GM10847 (cell line): ENCODE data around the gene C1QC.

Source experiments
- POLR2A ChIP-seq: IDR thresholded peaks from 2 replicates; pipeline ENCODE4 v1.6.1; 2011; ENCODE audit not compliant: insufficient read length; ENCODE audit errors: extremely low read depth

C1QC gene

DNA sequence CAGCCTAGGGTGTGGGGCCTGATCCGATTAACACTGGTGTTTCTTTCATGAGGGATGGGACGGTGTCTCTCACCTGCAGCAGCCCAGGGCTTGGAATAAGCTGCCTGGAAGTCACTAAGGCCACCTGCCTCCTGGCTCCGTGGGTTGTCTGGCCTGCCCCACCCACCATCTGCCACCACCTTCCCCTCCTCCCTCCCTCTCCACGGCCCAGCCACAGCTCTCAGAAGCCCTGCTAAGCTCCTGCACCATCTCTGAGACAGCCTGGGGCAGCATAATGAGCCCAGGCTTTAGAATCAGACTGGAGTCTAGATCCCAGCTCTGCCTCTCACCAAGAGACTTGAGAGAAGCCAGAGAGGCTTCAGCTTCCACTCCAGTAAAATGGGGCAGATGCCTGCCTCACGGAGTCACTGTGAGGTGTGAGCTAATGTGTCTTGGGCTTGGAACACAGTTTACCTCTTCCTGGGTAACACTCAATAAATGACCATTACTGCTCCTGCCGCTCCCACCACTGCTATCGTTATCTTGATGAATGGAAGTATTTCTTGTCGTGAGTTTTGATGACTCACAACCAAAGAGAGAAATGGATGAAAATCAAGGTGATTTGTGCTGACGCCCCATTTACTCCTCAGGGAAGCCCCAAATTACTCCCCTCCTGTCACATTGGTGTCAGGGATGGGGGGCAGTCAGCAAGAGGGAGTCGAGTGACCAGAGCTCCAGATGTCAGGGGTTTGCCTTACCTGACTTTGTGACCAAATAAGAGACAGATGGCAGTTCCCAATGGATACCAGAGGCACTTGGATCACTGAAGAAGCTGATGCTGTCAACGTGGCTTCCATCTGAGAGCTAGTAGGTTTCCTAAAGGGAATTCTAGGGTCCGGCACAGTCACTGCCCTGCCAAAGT, 30.5 kb upstream of the C1QC start:
- TF ChIP-seq POLR2A, result no peak

DNA sequence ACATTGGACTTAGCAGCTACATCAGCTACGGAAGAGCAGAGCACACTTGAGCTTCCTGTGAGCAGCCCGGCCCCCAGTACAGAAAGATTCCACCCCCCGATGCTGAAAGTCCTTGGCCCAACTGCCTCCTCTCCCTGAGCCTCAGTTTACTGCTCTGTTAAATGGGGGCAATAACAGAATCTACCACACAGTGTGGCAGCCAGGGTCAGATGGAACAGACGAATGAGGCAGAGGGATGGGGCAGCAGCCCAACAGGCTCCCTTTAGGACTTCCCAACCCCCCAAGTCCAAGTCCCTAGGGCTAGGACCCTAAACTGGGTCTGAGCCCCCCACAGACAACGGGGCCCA, 29.9 kb upstream of the C1QC start:
- TF ChIP-seq POLR2A, result no peak

DNA sequence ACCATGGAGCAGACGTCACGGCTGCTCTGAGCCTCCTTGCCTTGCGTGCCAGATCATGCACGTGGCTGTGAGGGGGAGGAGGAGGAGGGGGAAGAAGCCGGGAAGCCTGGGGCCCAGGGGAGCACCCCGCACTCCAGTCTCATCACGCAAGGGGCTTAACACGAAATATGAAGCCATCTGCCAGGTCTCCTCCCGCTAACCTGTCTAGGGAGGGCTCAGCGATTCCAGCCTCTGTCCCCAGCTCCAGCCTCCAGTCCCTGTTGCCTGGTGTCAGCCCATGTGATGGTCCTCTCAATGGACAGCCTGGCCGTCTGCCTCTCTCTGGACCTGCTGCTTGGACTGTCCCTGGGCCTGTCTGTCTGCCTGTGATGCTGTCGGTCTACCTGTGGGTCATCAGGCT, 29.5 kb upstream of the C1QC start:
- TF ChIP-seq POLR2A, result no peak

DNA sequence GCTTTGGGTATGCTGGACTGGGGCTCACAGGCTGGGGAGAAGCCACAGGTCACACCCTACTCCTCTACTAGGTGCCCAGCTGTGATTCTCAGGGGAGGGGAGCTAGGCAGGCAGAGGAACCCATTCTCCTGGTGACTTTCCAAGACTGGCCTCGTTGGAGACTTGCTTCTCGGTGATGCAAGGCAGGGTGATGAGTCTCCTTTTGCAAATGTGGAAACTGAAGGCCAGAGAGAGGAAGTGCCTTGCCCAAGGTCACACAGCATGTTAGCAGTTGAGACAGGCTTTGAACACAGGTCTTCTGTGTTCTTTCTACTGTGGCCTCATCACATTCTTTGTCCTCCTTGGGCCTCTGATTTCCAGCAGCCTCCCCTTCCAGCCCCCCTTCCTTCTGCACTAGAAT, 27.5 kb upstream of the C1QC start:
- TF ChIP-seq POLR2A, result no peak

DNA sequence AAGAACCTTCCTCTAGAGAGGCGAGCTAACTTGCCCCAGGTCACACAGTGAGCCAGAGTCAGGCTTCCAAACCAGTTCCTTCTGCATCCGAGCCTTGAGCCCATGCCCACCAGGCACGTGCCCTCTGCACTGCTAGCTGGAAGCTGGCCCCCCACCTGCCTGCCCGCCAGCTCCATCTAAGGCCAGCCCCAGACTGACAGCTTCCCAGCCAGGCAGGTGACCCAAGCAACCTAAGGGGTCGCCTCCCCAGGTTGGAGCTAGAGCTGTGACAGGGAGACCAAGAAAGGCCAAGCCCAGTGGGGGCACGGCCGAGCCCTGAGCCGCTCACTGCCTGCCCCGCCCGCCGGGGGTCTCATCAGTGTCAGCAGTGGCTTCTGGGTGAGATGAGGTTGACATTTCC, 26.9 kb upstream of the C1QC start:
- TF ChIP-seq POLR2A, result no peak

DNA sequence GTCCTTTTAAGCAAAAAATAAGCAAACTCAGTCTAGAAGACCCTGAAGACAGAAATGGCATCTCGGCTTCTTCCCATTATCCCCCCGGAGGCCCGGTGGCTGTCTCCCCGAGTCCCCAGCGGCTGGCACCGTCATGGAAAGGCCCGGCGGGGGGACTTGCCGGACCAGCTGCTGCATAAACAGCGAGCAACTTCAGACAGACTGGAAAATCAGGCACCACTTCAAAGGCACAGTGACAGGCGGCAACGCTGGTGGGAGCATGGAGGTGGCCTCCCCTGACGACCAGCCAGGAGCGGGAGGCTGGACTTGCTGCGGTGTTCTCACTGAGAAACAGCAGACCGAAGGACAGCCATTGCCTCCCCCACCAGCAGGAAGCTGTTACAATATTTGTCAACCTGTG, 25.4 kb upstream of the C1QC start:
- no peak for TF ChIP-seq POLR2A

DNA sequence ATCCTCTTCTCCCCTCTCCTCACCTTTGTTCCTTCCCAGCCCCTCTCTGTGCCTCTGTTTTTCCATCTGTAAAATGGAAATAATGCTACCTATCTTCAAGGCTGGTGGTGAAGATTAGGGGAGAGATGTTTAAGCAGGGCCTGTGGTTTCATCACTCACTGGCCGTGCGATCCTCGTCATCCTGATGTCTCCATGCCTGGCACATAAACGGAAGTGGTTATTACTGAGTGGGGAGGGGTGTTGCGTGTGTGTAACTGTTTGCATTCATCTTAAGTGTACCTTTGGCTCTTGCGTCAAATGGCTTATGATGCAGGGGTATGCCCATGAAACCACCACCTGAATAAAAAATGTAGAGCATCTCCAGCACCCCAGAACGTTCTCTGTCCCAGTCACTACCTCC, 24.2 kb upstream of the C1QC start:
- TF ChIP-seq POLR2A, result no peak

DNA sequence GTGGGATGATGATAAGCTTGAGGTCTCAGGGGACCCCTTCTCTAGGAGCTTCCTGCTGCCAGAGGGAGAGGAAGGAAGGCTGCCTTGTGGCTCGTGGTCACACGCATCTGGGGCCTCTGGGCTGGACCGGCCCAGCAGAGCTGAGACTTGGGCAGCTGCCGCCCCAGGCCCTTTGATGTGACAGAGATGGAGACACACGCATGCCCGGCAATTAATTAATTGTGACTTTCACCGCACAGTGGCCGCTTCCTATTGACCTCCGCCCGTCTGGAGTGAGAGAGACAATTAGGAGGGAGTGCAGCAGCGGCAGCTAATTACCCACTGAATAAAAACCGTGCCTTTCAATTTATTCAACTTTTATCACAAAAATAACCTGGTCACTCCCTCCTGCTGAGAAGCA, 23.6 kb upstream of the C1QC start:
- no peak for TF ChIP-seq POLR2A

DNA sequence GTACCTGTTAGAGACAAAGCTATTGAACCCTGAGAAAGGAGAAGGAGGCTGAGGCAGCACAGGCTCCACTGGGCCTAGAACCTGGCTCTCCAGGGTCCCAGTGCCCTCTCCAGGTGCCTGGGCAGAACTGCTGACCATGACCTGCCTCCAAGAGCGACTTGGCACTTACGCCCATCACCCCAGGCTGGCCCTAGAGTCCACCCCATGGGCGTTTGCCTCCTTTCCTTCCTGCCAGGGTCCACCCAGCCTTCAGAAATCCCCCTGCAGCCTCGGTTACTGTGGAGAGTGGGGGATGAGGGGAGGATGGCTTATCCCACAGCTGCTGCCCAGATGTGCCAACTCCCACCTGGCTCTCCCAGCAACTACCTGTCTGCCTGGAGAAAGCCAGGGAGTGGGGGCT, 21.7 kb upstream of the C1QC start:
- TF ChIP-seq POLR2A, result no peak

DNA sequence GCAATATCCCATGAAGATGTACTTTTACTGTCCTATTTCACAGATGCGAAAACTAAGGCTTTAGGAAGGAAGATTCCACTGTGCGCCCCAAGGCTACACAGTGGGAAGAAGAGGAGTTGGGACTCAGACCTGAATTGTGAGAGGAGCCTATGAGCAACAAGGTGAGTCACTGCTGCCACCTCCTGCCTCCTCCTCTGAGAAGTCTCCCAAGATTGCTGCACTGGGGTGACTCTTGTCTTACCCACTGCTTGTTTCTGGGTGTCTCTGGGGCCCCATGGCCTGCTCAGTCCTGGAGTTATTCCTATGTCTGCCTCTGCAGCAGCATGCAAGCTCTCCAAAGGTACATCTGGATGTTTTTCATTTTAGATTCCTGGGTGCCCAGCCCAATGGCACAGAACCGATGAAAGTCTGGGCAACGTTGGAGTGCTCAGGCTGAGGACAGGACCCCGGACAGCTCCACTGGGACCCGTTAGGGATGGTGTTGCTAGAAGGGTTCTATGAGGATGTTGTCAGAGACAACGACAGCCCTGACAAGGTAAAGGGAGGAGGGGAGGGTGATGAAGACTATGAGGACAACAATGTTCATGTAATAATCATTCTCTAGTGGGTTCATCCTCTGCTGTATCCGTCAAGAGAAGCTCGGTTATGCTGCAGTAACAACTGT, 18.0 kb upstream of the C1QC start:
- TF ChIP-seq POLR2A, result no peak

DNA sequence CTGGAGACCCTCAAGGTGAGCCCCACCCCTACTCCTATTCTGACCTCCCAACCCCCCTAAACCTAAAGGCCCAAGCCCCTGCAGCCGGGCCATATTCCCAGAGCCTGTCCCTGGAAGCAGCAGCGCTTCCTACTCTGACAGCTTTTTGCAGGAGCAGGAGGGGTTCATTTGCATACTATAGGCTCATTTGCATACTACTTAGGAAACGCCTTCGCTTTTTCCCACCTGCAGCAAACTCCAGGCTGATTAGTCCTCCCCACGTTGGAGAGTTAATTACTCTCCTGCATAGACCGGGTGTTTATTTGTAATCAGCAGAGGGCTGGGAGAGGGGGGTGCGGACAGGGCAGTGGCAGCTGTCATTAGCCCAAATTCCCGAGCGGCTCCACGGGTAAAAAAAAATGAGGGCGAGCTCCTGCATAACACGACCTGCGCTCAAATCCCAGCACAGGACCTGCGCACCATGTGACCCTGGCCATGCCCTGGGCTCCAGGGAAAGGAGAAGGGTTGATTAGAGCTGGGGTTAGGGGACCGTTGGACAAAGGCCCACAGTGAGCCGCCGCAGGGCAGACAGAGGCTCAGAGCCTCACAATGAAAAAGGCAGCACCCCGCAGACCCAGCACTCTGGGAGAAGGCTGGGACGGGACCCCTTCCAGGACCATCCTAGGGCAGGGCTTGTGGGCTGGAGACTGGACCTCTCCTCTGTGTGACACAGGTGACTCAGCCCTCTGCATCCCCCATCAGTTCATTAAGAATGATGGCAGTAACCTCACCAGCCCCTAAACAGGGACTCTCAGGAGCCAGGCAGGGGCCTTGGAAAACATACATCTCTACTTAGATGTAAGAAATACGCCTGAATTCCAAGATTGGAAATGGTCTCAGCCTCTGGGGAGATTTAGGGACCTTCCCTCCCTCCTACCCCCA, 16.9 kb upstream of the C1QC start:
- TF ChIP-seq POLR2A, result no peak

DNA sequence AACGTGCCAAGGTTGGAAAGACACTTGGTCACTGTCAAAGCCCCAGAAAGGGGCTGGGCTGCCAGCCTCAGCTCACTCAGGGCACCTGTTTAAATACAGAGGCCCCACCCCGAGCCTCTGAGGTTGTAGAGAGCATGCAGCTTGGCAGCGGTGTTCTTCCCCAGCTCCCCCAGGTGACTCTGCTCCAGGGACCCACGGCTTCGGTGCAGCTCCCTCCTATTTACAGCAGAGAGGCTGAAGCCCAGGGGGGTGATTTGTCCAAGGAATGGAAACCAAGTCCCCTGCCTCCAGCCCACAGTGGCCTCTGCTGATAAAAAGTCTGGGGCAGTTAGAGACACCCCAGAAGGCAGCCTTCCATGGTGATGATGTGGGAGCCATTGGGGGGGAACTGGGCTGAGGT, 16.1 kb upstream of the C1QC start:
- TF ChIP-seq POLR2A, result no peak

DNA sequence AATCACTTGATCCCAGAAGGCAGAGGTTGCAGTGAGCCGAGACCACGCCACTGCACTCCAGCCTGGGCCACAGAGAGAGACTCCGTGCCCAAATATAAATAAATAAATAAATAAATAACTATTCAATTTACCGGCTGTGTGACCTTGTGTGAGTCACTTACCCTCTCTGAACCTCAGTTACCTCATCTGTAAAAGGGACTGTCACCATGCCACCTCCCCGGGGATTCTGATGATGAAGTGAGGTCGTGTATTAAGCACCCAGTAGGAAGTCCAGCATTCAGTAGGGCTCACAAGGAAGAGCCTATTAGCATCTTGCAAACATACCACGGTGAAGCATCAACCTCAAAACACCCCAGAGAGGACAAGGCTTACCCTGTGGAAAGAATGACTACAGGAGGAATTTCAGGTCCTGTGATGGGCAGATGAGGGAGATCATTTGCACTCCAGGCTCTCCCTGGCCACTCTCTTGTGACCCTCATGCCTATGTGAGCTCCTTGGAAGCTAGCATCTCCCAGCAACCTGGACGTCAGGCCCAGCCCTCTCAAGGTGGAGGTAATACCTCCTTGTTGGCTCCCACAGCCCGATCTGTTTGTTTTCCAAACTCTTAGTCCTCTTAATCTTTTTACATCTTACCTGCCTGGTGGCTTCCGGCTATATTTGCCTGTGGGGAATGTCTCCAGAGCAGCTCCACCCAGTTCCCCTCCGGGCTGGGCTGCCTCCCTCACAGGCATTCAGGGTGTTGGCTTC, 14.6 kb upstream of the C1QC start:
- no peak for TF ChIP-seq POLR2A

DNA sequence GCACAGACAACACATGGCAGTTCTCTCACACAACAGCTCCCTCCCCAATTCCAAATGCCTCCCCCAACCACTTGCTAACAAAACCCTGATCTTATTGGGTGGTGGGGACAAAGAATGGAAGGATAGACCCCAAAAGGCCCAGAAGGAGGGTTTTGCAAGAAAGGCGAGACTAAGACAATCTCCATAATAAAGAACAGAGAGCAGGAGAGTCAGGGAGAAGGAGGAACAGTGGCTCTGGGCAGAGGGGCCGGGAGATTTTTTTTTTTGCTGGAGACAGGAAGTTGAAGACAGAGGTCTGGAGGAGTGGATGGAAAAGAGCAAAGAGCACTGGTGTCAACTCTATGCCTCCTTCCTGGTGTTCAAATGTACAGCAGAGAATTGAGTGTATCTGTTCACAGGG, 13.5 kb upstream of the C1QC start:
- TF ChIP-seq POLR2A, result no peak
